ENCODE results near the gene TLR2.

Gene TLR2

DNA sequence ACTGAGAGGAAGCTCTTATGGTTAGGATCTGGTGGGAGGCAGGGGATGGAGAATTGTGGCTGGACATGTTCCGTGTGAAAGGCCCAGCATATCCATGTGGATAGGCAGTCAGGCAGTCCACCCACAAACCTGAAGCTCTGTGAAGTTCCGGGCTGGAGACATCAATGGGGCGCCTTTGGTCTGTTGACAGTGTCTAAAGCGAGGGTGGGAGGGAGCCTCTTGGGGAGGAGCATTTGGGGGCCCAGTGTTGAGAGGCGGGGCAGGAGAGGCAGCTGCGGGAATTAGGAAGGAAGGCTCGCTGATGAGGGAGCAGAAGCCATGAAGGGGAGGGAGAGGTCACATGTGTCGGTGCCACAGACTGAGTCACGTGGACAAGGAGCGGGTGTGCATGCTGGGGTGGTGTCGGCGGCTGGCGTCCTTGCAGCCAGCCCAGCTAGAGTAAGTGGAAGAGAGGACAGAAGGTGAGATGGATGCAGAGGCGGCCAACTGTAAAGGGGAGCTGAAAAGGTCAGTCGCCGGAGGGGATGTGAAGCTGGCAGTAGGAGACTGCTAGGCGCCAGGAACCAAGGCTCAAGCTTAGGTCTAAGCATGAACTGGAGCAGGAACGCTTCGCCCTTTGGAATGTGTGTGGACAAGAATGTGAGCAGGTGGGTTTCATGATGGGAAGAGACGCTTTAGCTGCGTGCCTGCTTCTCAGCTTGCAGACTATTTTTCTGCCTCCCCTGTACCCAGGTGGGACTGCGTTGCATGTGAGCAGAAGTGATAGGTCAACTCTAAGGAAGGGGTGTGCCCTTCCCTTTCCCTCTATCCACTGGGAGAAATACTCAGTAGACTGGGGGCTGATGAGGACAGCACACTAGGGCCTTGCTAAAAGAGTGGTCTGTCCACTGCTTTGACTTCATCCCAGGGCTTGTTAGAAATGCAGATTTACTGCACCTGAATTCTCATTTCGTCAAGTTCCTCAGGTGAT is 44.0 kb upstream of the TLR2 start:
- TF ChIP-seq ZFX (IDR thresholded peaks at IDR 0.05) = no peak
- TF ChIP-seq CTCF (conservative IDR thresholded peaks at IDR 0.05) = no peak
- H3K27ac ChIP-seq = no peak overlapping the region

DNA sequence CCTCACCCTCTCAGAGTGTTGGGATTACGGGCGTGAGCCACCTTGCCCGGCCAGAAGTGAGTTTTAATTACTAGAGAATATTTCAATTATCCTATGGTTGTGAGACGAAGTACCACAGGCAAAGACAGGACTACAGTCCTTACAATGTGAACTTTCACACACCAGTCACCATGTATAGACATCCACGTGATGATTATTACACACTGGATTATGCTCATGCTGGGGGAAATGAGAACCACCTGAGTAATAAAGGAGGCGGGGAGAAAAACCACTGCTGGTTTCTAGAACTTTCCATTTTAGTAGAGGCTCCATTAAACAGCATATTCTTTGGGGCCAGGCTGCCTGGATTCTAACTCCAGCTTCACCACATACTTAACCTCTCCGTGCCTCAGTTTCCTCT is 42.5 kb upstream of the TLR2 start:
- H3K27ac ChIP-seq = no peak overlapping the region
- TF ChIP-seq CTCF (conservative IDR thresholded peaks at IDR 0.05) (no peak), ZFX (IDR thresholded peaks at IDR 0.05) (no peak)

- no peak for TF ChIP-seq ZFX (IDR thresholded peaks at IDR 0.05)
- TF ChIP-seq CTCF (conservative IDR thresholded peaks at IDR 0.05) = peak; percentile 74
- no peak overlapping the region for H3K27ac ChIP-seq
Observed at GRCh38 chr4:153643406-153644383, 40.4 kb upstream of the TLR2 start.

DNA sequence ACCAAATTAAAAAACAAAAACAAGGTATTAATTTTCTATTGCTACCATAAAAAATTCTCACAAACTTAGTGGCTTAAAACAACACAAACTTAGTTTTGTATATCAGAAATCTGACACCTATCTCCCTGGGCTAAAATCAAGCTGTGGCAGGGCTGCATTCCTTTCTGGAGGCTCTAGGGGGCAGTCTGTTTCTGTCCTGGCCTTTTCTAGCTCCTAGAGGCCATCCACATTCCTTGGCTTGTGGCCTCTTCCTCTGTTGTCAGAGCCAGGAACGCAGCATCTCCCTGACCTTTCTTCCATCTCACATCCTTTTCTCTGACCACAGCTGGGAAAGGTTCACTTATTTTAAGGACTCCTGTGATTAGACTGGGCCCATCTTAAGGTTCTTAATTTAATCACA is 38.9 kb upstream of the TLR2 start:
- TF ChIP-seq CTCF (conservative IDR thresholded peaks at IDR 0.05) = peak; percentile 25
- no peak for TF ChIP-seq ZFX (IDR thresholded peaks at IDR 0.05)
- H3K27ac ChIP-seq = no peak overlapping the region

GRCh38 chr4:153646261-153646660 is 37.8 kb upstream of the TLR2 start:
- H3K27ac ChIP-seq = no peak overlapping the region
- TF ChIP-seq CTCF (conservative IDR thresholded peaks at IDR 0.05) (no peak), ZFX (IDR thresholded peaks at IDR 0.05) (no peak)

- H3K27ac ChIP-seq = no peak overlapping the region
- TF ChIP-seq ZFX (IDR thresholded peaks at IDR 0.05) (no peak), CTCF (conservative IDR thresholded peaks at IDR 0.05) (no peak)
Observed at GRCh38 chr4:153646978-153647377, 37.1 kb upstream of the TLR2 start.
